ENCODE results near the gene COL23A1.

DNA sequence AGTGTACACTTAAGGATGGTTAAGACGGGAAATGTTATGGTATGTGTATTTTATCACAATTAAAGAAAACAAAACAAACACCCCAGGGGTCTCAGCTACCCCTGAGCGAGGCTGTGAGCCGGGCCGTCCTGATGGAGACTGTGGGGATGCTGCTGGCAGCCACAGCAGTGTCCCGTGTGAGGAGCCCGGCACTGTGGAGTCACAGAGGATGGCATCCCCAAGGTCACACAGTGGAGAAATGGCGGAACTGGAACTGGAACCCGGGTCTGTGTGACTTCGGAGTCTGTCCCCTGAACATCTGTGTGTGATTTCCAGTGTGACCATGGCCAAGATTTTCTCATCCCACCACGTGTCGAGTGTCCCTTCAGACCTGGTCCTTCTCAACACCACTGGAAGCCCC, 276.9 kb downstream of the COL23A1 start:
- TF ChIP-seq POLR2A (IDR thresholded peaks at IDR 0.05; ENCODE audit: low read length) (no peak), GATA1 (IDR thresholded peaks at IDR 0.05; ENCODE audit: low read depth, low read length) (no peak)
